PC-9 (cell line): ENCODE measurements around the gene CEP20. TPM values are rescaled to one million over a fixed set of nuclear protein-coding genes. Genes with fewer than 3 reads are reported as not detected.
"Not testable (repeated sequence)": the region's sequence is repeated elsewhere in the genome, so short reads cannot be mapped to it uniquely, and the experiment has no call there.

Source experiments
- Bru-seq: library from RNA; stranded (reverse); fragments of 400-500 nt; gene quantifications from one replicate; lab custom pipeline; 2021; lab: Mats Ljungman, UMichigan
- BruChase-seq, 2 experiments: library from RNA; stranded (reverse); fragments of 400-500 nt; gene quantifications; one replicate each; lab custom pipeline; 2021; lab: Mats Ljungman, UMichigan
- BruUV-seq: library from RNA; stranded (reverse); fragments of 400-500 nt; replicated peaks from 2 replicates; lab custom pipeline; 2021; lab: Mats Ljungman, UMichigan
- CTCF ChIA-PET: fragments of 300-600 bp; sonication (Branson Sonifier 250); formaldehyde crosslinking; loops from one replicate; lab custom pipeline; 2022; ENCODE audit warnings: antibody characterized with exemption; lab: Charles Lee
- POLR2A ChIA-PET: fragments of 300-600 bp; sonication (Branson Sonifier 250); formaldehyde crosslinking; loops from one replicate; lab custom pipeline; 2022; ENCODE audit warnings: antibody characterized with exemption; ENCODE audit not compliant: unreplicated experiment; lab: Charles Lee
- DNase-seq, 2 experiments: peaks; one replicate each; pipeline versions ENCODE4 v3.0.0 to v3.0.0-alpha.2; 2015 to 2022; ENCODE audit warnings: mixed read lengths in 1 of 2
- H2AFZ ChIP-seq: fragments of 200-600 bp; sonication (generic); 2 replicates; pipeline ENCODE4 v1.8.1; 2017; ENCODE audit warnings: antibody characterized with exemption
- H3F3A ChIP-seq: fragments of 200-600 bp; sonication (generic); 2 replicates; pipeline ENCODE4 v1.8.1; 2017; ENCODE audit warnings: antibody characterized with exemption, mild to moderate bottlenecking, low read depth; ENCODE audit not compliant: insufficient read depth
- H3K27ac ChIP-seq: fragments of 200-600 bp; sonication (generic); 2 replicates; pipeline ENCODE4 v1.6.1; 2016; ENCODE audit warnings: mixed run types
- H3K27me3 ChIP-seq: fragments of 200-600 bp; sonication (generic); 2 replicates; pipeline ENCODE4 v1.6.1; 2016; ENCODE audit warnings: low read depth, mixed run types; ENCODE audit not compliant: insufficient read depth
- H3K36me3 ChIP-seq: fragments of 200-600 bp; sonication (generic); 2 replicates; pipeline ENCODE4 v1.6.1; 2016; ENCODE audit warnings: low read depth, mixed run types
- H3K4me1 ChIP-seq: fragments of 200-600 bp; sonication (generic); replicated peaks from 2 replicates; pipeline ENCODE4 v1.6.1; 2016; ENCODE audit warnings: mixed run types; ENCODE audit not compliant: insufficient read depth
- H3K4me2 ChIP-seq: fragments of 200-600 bp; sonication (generic); 2 replicates; pipeline ENCODE4 v1.6.1; 2017; ENCODE audit warnings: mixed run types
- H3K4me3 ChIP-seq: fragments of 200-600 bp; sonication (generic); 2 replicates; pipeline ENCODE4 v1.6.1; 2016; ENCODE audit warnings: mixed run types
- H3K79me2 ChIP-seq: fragments of 200-600 bp; sonication (generic); 2 replicates; pipeline ENCODE4 v1.6.1; 2017; ENCODE audit warnings: low read depth, mixed run types
- H3K9me2 ChIP-seq: fragments of 200-600 bp; sonication (generic); 2 replicates; pipeline ENCODE4 v1.8.1; 2017; ENCODE audit warnings: mild to moderate bottlenecking; ENCODE audit not compliant: insufficient read depth
- H3K9me3 ChIP-seq: fragments of 200-600 bp; sonication (generic); 2 replicates; pipeline ENCODE4 v1.8.1; 2016; ENCODE audit warnings: low read depth; ENCODE audit not compliant: insufficient read depth
- H4K20me1 ChIP-seq: fragments of 200-600 bp; sonication (generic); 2 replicates; pipeline ENCODE4 v1.8.1; 2017; ENCODE audit not compliant: insufficient read depth
- CTCF ChIP-seq: fragments of 200-600 bp; sonication (generic); conservative IDR thresholded peaks from 2 replicates; pipeline ENCODE4 v1.6.1; 2017; ENCODE audit warnings: mixed run types, antibody characterized with exemption, mild to moderate bottlenecking, moderate library complexity
- EZH2 ChIP-seq: fragments of 200-600 bp; sonication (generic); IDR thresholded peaks from 2 replicates; pipeline ENCODE4 v1.8.0; 2017; ENCODE audit warnings: antibody characterized with exemption, low read depth
- intact Hi-C: fragments of 100-400 bp; cut with micrococcal nuclease; formaldehyde crosslinking; loops from one replicate; pipeline ENCODE4 v1.10.0; 2022; ENCODE audit not compliant: unreplicated experiment
- long read RNA-seq: library from polyadenylated mRNA; stranded (forward); transcript quantifications from one replicate; pipeline ENCODE4 v2.0.0, GENCODE V29; 2022
- total RNA-seq: library from RNA; stranded (reverse); gene quantifications from 2 replicates; pipeline ENCODE4 v1.2.3, GENCODE V29; 2021

CEP20 gene, protein sequence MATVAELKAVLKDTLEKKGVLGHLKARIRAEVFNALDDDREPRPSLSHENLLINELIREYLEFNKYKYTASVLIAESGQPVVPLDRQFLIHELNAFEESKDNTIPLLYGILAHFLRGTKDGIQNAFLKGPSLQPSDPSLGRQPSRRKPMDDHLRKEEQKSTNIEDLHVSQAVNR
- total RNA-seq (93.4 and 125 TPM in 2 replicates), Bru-seq, nascent RNA (percentile 97 among the genes with signal in this experiment), BruChase-seq, experiment 1, labeled RNA remaining after a 2-hour chase (percentile 97 among the genes with signal in this experiment), BruChase-seq, experiment 2, labeled RNA remaining after a 6-hour chase (percentile 97 among the genes with signal in this experiment)
- long read RNA-seq, transcript FOPNL-203 (4 exons, 851 nt), result minor isoform, 17 of 413 reads
- long read RNA-seq, transcript FOPNL-201 (5 exons, 2,275 nt), result major isoform, 302 of 413 reads
- long read RNA-seq, transcript FOPNL-205 (6 exons, 646 nt), result minor isoform, 10 of 413 reads
- long read RNA-seq, transcript FOPNL-207 (4 exons, 530 nt), result minor isoform, 21 of 413 reads
- long read RNA-seq, partial matches to known transcripts, result 7 of 413 reads
- long read RNA-seq, other reads (novel, unspliced or antisense), result 42 of 413 reads

DNA sequence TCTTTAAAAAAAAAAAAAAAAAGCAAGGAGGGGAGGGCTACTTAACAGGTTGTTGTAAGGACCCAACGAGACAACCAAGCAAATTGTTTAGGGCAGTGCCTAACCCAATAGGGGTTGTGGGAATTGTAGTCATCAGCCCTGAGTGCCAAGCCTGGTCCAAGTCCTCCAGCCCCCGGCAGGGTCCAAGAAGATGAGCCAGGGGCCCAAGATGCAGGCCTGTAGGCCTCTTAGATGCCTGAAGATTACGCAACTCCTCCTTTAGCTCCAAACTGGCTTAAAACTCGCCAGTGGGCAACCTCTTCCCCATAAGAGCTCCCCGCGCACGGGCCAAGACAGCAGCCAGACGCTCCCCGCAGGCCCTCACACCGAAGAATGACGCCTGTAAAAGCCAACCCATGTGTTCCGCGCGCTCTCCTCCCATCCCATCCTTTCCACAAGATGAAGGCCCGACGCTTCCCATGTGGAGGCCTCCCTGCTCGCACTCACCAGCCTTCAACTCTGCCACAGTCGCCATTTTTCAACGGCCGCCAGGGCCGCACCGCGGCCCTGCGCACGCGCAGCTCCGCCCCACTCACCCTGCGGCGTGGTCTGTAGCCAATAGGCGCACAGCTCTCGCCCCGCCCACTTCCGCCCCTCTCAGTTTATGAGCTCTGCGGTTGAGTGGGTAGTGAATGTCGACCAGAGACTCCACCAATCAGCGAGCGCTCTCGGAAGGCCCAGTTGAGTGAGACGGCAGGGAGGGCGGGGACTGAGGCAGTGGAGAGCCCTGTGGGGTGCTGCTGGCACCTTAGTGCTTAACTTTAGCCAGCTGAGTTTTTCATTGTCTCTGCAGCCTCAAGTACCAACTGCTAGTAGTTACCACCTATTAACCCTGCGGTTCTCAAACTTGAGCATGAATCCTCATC, at the start of gene CEP20:
CEP20 (minus strand) TSS at position 532 of the 905 bp plus-strand sequence; CDS start at position 514, 18 bp downstream.
- peaks cover 30% of the 10 kb centered on the region for H3K4me1 ChIP-seq
- no peaks in the 10 kb centered on the region for H4K20me1 ChIP-seq
- peak within 1 kb of the TSS; percentile 90 for H3K4me3 ChIP-seq
- intact Hi-C loops, result no loop called here
- TF ChIP-seq EZH2, result no peak
- TF ChIP-seq CTCF, result no peak
- ChIA-PET CTCF (interaction anchor here (0.7 kb wide), 1 partner anchor 130 kb away, joined by 7 read pairs; no protein-coding TSS in a partner anchor), POLR2A (interaction anchor here (0.6 to 1.6 kb wide), 16 partner anchors 9 to 212 kb away, joined by 3 to 31 read pairs (median 6); no protein-coding TSS in a partner anchor)
- H3K79me2 ChIP-seq, result peaks cover 50% of the 10 kb centered on the region
- peak within 1 kb of the TSS; percentile 82 for H2AFZ ChIP-seq
- BruUV-seq, result TSS peak; percentile 76
- H3K27ac ChIP-seq, result peak within 1 kb of the TSS; percentile 65
- no peaks in the 10 kb centered on the region for H3K9me2 ChIP-seq
- H3K9me3 ChIP-seq, result no peaks in the 10 kb centered on the region
- H3K27me3 ChIP-seq, result no peaks in the 10 kb centered on the region
- DNase-seq, result peak; percentile 97 to 100
- peaks cover 12% of the 10 kb centered on the region; the same call in 1 of the 2 replicates for H3K36me3 ChIP-seq
- peak within 1 kb of the TSS; percentile 87 for H3K4me2 ChIP-seq
- peaks cover 4% of the 10 kb centered on the region; the same call in 1 of the 2 replicates for H3F3A ChIP-seq

DNA sequence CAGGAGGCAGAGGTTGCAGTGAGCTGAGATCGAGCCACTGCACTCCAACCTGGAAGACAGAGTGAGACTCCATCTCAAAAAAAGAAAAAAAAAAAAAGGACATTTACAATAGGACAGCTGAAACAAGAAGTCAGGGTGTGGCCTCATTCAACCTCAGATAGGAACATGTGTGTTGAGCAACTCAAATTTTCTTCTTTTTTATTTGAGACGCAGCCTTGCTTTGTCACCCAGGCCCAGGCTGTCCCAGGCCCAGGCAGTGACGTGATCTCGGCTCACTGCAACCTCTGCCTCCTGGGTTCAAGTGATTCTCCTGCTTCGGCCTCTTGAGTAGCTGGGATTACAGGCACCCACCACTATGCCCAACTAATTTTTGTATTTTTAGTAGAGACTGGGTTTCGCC, 48.4 kb upstream of the CEP20 start:
- DNase-seq, H3K36me3 ChIP-seq, H3K9me3 ChIP-seq, CTCF ChIA-PET, H3K4me2 ChIP-seq, H3K4me1 ChIP-seq, H3K4me3 ChIP-seq, H3K27me3 ChIP-seq, H4K20me1 ChIP-seq, H3K27ac ChIP-seq, H2AFZ ChIP-seq, H3K9me2 ChIP-seq, H3K79me2 ChIP-seq, intact Hi-C loops, BruUV-seq: not testable (repeated sequence)
- H3F3A ChIP-seq, result peaks cover 12% of the 10 kb centered on the region; the same call in 1 of the 2 replicates
- POLR2A ChIA-PET, result interaction anchor here (0.6 kb wide), 2 partner anchors 48 to 89 kb away, joined by 3 read pairs; partner anchors contain the start of gene CEP20

- Histone ChIP-seq H3K27me3 (no peaks in the 10 kb centered on the region), H3F3A (peaks cover 7% of the 10 kb centered on the region; the same call in 1 of the 2 replicates), H3K4me3 (no peak overlapping the region), H4K20me1 (no peaks in the 10 kb centered on the region), H3K4me2 (no peak overlapping the region), H2AFZ (no peak overlapping the region), H3K36me3 (no peaks in the 10 kb centered on the region), H3K79me2 (no peaks in the 10 kb centered on the region), H3K4me1 (peaks cover 8% of the 10 kb centered on the region; the same call in 1 of the 2 replicates), H3K27ac (no peak overlapping the region), H3K9me2 (no peaks in the 10 kb centered on the region), H3K9me3 (no peaks in the 10 kb centered on the region)
- no peak for TF ChIP-seq CTCF
- no peak for TF ChIP-seq EZH2
- intact Hi-C loops, result no loop called here
- DNase-seq, result no peak
- ChIA-PET POLR2A (no interaction called here), CTCF (no interaction called here)
- no TSS peak for BruUV-seq
Measured at GRCh38 chr16:15934991-15935390, 46.6 kb upstream of the CEP20 start.
